Medulla oblongata (tissue), 1 donor: ENCODE results near the gene ACER3.
"Not testable (repeated sequence)": the region's sequence is repeated elsewhere in the genome, so short reads cannot be mapped to it uniquely, and the experiment has no call there.

Experiments
- DNase-seq: peaks from one replicate; pipeline ENCODE4 v3.0.0-alpha.2; 2015; ENCODE audit errors: extremely low spot score

Gene ACER3

DNA sequence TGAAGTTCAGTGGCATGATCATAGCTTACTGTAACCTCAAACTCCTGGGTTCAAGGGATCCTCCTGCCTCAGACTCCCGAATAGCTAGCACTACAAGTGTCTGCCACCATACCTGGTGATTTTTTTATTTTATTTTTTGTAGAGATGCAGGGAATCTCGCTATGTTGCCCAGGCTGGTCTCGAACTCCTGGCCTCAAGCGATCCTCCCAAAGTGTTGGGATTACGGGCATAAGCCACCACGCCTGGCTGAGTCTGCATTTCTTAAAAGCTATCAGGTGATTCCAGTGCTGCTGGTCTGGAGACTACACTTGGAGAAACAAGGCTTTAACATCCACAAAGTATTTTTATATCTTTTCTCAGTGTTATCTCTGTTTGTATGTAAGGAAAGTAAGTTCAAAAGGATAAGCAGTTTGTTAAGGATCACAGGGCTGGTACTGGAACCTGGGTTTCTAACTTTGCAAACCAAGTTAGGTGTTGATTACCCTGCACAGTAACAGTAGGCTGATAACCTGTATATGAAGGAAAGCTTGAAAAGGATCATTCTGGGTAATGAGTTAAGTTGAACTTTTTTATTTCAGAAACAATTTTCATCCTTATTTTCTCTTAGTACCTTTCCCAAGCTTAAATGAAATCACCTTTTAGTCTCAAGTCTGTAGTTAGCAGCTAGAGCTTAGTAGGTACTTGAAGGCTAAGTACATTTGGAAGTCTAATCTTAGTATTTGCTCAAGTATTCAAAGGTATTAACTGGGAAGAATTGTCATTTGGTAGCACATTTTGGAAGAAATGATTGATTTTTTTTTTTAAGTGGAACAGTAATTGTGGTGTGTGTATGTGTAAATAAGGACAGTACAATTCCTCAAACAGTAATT lies 12.5 kb downstream of the ACER3 start:
- DNase-seq, result no peak

DNA sequence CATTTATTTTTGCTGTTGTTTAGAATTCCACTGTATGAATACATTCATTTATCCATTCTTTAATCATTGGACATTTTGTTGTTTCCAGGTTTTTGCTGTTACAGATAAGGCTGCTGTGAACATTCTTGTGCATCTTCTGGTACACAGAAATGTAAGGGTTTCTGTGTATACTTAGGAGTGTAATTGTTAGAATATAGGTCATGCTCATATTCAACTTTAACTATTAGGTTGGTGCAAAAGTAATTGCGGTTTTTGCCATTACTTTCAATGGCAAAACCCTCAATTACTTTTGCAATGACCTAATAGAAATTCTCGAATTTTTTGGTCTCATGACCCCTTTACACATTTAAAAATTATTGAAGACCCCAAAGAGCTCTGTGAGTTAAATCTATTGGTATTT lies 17.3 kb downstream of the ACER3 start:
- DNase-seq, result no peak

DNA sequence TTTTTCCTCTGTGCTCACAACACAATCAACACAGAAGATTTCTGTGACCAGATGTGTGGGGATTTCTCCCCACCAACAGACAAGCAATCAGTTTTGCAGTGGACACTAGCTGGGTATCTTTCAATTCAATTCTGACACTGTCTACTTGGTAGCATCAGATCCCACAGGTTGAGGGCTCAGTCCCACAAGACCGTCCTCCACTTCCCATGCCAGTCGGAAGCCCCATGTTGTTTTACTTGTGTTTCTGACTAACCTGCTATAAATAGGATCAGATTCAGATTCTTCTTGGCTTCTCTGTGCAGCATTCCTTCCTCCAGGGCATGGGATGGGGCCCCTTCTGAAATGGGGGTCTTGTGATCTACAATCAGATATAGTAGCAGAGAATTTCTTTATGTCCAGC lies 19.6 kb downstream of the ACER3 start:
- peak; percentile 85 for DNase-seq

DNA sequence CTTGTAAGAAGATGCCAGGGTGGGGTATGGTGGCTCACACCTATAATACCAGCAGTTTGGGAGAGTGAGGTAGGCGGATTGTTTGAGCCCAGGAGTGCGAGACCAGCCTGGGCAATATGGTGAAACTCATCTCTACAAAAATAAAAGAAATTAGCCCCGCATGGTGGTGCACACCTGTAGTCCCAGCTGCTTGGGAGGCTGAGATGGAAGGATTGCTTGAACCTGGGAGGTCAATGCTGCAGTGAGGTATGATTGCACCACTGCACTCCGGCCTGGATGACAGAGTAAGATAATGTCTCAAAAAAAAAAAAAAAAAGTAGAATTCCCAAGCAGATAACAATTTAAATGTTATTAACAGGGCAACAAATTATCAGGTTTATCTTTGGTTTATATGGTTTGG lies 20.2 kb downstream of the ACER3 start:
- no peak for DNase-seq

DNA sequence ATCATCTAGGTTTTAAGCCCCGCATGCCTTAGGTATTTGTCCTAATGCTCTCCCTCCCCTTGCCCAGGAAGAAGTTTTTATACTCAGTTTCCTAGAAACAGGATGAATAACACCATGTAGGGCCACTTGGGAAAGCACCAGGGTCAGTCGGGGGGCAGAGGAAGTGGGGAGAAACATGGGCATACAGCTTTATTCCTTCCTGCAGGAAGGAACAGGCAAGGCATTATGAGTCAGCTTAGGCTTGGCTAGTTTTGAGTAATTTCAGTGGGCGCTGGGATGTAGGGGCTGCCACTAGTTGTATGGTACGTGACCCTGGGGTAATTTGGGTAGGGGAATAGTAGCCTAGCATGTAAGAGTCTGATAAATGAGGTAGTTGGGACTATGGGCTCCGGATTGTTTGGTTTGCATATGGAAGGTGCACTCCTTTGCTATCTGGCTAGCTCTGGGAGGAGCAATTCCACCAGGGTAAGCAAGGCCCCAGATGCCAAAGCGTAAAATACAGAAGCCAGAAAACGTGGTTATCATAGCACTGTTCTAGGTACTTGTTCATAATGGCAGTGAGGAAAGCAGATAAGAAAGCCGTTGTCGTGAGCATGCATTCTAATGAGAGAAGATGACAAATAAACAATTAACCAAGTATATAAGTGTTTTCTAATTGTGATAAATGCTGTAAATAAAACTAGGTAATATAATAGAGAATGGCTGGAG lies 24.8 kb downstream of the ACER3 start:
- no peak for DNase-seq

DNA sequence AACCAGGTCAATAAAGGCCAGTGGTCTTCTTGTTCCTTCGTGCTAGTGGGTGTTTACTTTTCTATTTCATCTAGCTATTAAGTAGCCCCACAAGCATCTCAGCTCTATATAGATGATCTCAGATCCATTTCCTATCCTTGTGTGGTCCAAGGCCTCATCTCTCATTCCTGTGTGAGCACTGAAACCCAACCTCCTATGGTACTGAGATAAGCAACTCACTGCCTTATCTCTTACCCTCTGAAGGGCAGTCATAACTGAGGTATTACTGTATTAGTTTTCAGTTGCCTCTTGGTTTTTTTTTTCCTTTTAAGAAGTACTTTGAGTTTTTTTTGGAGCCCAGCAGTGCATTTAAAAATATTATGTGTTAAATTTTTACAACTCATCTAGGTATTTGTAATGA lies 28.3 kb downstream of the ACER3 start:
- DNase-seq, result no peak

DNA sequence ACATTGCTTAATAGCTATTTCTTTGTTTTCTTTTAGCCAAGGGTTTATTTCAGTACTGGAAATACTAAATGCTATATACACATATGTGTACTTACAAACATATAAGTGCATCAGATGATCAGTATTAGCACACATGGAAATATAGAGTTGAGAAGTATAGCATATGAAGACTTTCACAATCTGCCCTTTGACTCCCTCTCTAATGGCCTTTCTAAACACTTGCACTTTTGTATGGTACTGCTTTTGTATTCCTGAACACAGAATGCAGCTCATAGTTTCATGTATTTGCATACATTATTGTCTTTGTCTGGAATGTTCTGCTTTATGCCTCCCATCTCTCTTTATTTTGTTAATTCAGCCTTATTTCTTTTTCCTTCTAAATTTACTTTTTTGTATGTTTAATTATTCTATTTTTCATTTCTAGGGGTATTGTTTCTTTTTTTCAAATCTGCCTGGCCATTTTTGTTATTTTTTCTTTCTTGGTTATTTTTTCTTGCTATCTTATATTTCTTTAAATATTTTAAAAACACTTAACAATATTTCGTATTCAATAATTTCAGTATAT lies 28.8 kb downstream of the ACER3 start:
- peak; percentile 72 for DNase-seq

DNA sequence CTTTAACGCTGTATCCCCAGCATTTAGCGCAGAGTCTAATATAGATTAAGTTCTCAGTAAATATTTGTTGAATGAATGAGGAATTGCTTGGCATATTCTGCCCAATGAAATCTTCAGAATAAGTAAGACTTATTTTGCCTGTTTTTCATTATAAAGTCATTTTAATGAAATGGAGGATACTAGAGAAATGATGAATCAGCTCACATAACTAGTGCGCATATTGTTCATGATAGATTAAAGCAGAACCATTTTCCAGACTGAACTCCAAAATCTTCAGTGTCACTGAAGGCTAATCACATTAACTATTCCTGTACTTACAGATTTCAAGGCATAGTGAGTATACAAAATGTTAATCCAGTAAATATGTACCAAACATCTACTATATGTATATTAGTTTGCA lies 29.6 kb downstream of the ACER3 start:
- no peak for DNase-seq

DNA sequence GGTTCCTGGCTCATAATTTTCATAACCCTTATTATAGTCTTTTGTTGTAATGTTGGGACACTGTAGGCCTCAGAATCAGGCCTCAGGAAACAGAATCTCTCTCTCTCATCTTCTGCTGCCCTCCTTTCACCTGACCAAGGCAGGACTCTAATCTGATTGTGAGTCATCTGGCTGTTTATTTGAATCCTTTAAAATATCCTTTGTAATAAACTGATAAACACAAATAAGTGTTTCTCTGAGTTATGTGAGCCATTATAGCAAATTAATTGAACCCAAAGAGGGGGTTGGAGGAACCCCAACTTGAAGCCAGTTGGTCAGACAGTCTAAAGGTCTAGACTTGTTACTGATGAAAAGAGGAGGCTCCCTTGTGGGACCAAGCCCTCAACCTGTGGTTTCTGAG lies 30.6 kb downstream of the ACER3 start:
- no peak for DNase-seq

DNA sequence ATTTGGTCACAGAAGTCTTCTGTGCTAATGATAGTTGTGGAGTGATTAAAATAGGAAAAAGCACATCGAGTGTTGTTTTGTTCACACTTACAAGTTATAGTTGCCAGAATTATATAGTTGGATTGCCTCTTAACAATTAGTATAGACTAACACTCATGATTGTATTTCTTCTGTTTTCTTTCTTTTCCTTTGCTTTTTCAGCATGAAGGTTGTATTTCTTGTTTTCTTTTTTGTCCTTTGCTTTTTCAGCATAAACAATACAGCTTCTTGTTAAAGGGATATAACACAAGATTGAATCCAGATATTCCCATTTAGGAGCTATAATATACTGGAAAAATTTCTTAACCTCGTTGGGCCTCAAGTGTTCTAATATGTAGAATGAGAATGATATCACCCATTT lies 31.1 kb downstream of the ACER3 start:
- DNase-seq, result no peak

DNA sequence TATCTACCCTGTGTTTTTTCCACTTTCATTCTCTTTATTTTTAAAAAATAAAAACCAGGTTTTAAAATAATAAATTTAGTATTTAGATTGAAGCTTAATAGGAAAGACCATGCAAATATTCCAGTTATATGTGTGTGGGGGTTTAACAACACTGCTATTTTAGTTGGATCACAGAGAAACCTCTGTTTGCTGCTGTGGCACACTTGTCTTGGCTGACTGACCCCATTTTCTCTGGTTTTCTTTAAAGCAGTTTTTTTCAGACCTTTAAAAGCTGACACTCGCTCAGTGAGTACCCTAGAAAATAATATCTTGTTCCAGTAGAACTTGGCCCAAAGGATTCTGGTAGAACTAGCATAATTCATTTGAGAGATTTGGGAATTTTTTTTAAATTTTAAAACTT lies 31.6 kb downstream of the ACER3 start:
- peak; percentile 75 for DNase-seq

DNA sequence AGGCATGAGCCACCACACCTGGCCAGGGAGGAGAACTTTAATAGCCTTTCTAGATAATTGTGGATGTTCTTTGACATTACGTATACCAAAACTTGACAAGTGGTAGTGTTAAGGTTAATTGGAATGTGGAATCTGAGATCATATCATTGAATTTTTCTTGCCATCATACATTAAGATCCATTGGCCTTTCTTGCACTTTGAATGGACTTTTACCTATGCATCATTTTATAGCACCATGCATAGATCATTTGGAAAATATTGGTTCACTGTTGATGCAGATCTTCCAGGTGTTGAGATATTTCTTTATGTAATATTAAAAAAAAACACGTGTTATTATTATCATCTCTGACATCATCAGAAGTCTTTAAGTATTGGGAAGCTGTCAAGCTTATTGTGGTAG lies 36.5 kb downstream of the ACER3 start:
- DNase-seq, result no peak

DNA sequence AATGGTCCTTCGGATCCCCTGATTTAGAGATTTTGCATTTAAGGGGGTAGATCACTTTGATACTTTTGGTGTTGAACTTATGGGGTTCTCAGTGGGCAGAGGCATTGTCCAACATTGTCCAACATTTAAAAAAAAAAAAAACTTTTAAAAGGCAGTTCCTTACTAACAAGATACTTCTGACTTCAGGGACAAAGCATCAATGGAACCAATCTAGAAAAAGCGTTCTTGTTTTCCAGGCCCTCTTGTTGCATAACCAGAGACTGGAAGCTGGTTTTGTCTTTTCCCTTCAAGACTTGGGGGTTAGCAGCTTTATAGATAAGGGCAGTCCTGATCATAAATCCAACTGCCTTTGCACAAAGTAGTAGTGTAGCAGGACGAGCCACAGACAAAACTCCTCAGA lies 40.4 kb downstream of the ACER3 start:
- DNase-seq, result no peak

DNA sequence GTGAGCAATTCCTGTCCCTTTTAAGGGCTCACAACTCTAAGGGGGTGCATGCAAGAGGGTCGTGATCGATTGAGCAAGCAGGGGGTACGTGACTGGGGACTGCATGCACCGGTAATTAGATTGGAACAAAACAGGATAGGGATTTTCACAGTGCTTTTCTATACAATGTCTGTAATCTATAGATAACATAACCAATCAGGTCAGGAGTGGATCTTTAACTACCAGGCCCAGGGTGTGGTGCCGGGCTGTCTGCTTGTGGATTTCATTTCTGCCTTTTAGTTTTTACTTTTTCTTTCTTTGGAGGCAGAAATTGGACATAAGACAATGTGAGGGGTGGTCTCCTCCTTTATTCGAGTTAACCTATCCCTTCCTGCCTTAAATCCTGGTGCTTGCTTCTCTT lies 40.9 kb downstream of the ACER3 start:
- DNase-seq, result not testable (repeated sequence)

DNA sequence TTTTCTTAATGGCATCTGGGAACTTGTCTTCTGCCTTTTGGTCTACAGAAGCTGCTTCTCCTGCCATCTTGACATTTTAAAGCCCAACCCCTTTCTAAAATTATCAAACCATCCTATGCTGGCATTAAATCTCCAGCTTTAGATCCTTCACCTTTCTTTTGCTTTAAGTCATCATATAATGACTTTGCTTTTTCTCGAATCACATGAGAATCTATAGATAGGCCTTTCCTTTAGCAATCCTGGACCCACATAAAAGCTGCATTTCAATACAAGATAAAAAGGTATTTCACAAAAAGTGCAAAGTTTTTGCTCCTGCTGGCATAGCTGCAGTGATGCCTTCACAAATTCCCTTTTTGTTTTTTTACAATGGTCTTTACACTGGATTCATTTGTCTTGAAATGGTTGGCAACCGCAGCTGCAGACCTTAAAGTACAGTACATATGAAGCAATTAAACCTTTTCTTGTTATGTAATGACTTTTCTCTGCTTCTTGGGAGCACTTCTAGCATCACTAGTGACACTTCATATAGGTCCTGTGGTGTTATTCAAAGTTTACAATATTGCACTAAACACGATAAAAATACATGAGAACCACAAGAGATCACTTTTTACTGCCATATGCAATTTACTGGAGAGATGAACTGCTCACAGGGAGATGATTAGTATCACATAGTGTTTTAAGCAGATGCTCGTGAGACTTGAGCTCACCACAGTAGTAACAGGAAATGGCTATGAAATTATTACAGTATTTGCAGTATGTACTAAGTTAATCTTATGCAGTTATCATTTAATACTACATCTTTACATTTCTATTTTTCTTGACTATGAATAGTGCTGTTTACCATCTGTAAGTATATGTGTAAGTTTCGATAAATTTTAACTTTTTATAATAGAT lies 41.6 kb downstream of the ACER3 start:
- no peak for DNase-seq

DNA sequence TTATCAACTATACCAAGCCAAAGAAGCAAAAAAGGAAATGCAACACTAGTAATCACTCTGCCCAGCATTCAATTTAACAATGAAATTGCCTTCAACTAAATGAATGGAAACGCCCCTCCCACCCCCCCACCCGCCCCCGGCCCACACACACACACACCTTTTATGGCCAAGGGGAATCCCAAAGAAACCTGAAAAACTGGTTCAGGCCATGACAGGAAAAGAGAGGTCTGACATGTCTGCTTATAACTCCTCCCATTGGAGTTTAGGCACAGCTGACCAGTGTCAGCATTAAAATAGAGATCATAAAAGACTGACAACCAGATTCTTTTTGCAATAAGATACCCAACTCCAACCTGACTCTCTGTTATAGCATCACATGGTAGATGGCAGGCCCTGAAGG lies 42.6 kb downstream of the ACER3 start:
- no peak for DNase-seq

DNA sequence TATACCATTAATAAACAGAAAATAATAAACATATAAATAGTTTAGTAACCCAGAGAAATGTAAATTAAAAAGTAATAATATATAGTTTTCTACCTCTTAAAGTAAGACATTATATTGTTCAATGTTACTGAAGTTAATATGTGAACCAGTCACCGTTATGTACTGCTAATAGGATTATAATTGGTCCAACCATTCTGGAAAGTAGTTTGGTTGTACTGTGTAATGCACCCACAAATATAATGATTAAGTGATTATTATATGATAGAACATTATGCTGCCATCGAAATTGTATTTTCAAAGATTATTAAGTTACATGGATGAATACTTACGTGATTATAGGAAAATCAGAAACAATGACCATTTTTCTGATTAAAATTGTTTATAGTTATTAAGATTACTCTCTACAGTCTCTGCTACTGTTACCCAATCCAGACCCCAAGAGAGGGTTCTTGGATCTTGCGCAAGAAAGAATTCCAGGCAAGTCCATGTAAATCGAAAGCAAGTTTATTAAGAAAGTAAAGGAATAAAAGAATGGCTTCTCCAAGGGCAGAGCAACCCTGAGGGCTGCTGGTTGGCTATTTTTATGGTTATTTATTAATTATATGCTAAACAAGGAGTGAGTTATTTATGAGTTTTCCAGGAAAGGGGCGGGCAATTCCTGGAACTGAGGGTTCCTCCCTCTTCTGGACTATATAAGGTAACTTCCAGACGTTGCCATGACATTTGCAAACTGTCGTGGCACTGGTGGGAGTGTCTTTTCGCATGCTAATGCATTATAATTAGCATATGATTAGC lies 50.1 kb downstream of the ACER3 start:
- no peak for DNase-seq

DNA sequence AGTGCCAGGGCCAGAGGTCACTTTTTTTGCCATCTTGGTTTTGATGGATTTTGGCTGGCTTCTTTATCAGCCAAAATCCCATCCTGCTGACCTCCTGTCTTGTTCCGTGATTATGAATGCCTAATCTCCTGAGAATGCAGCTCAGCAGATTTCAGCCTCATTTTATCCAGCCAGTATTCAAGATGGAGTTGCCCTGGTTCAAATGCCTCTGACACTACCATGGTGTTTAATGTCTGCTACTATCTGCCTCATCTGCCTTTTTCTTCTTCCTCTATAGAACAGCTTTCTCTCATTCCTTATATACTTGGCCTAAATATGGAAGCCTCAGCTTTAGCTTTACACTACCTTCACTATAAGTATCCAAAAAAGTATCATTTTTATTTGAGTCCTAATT lies 50.7 kb downstream of the ACER3 start:
- DNase-seq, result no peak

DNA sequence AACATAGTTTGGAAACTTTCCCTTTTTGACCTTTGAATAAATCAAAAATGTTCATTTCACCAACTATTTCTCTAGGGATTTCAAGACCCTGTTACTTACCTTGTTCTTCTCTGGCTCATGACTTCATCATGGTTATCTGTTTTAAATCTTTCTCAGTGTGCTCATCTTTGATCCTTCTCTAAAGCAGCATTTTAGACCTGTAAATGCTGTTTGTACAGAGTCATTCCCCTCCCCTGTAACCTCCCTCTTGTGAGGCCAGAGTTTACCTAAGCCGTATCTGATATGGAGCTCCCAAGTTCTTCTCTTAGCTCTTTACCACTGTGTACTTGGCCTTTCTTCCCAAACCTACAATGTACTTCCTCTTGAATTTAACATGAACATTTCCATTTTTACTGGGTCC lies 56.0 kb downstream of the ACER3 start:
- DNase-seq, result no peak

DNA sequence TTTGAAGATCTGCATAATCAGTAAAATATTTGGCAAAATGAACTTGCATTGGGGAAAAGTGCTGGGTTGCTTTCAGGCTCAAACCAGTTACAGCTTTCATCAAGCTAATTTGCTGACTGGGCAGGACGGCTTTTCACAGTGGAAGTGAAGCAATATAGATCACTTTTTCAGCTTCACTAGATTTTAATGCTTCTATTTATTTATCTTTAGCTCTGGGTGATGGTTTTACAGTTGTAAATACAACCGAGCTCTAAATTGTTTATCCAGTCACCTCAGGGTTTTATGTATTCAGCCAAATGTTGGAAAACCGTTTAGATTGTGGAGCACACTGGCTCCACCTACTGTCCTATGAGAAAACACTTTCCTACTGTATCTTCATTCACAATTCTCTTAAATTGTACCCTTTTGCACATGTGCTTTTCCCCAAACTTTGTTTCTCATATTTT lies 58.2 kb downstream of the ACER3 start:
- DNase-seq, result peak; percentile 94

DNA sequence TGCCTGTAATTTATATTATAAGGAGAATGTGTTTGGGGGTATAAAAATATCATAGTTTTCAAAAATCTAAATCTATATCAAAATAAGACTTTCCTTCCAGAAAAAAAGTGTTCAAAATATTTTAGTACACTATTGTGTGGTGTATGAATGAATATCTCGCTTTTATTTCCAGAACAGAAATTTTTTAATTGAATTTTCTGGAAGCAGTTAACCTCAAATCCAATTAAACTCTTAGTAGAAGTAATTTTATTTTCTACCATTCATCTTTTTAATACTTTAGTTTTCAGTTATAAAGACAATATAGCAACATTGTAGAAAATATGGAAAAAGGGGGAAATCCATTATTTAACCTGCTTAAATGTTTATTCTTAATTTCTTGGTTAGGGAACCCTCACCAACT lies 58.7 kb downstream of the ACER3 start:
- no peak for DNase-seq
